ENCODE measurements around the gene MYPOP.

DNA sequence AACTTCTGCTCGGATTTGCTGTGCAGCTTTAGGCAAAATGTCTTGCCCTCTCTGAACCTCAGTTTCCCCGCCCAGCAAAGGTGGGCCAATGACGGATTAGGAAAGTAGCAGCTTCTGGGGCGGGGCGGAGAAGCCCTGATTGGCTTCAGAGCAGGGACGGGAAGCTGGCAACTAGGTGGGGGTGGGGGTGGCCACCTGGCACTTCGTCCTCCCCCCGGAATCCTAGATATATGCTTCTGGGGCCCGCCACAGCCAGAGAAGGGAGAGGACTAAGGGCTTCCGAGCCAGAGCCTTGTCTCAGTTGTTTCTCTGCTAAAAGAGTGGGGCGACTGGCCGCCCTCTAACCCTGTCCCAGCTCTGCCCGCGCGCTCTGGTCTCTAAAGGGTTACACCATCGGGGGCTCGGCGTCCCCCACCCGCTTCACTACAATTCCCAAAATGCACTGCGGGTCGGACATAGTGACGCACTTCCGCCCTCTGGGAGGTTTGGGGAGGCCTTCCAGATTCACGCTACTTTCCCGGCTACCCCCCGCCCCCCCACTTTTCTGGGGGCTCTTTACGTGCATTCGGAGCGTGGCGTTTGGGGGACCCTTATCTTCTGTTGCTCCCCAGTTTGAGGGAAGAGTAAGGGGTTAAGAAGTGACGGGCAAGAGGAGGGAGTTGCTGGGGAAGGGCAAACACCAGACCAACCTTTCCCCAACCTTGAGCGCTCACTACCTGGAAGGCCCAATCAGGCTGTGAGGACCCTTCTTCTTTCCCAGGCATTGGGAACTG lies 15.8 kb downstream of the MYPOP start:
- TF ChIP-seq, protein P1, sequence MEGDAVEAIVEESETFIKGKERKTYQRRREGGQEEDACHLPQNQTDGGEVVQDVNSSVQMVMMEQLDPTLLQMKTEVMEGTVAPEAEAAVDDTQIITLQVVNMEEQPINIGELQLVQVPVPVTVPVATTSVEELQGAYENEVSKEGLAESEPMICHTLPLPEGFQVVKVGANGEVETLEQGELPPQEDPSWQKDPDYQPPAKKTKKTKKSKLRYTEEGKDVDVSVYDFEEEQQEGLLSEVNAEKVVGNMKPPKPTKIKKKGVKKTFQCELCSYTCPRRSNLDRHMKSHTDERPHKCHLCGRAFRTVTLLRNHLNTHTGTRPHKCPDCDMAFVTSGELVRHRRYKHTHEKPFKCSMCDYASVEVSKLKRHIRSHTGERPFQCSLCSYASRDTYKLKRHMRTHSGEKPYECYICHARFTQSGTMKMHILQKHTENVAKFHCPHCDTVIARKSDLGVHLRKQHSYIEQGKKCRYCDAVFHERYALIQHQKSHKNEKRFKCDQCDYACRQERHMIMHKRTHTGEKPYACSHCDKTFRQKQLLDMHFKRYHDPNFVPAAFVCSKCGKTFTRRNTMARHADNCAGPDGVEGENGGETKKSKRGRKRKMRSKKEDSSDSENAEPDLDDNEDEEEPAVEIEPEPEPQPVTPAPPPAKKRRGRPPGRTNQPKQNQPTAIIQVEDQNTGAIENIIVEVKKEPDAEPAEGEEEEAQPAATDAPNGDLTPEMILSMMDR (IDR thresholded peaks at IDR 0.05; ENCODE audit: low read depth, low read length): no peak
- TF ChIP-seq EZH2phosphoT487 (IDR thresholded peaks at IDR 0.05; ENCODE audit: low read depth): no peak

All from OCI-LY3 (cell line).